Ishikawa (cell line): ENCODE measurements around the gene KNG1.

Source experiments
- CEBPB ChIP-seq: IDR thresholded peaks from 2 replicates; pipeline ENCODE4 v1.6.1; 2012
- CREB1 ChIP-seq: IDR thresholded peaks from 2 replicates; pipeline ENCODE4 v1.6.1; 2012; ENCODE audit warnings: low read depth
- EP300 ChIP-seq: IDR thresholded peaks from 2 replicates; pipeline ENCODE4 v1.6.1; 2012; ENCODE audit warnings: borderline replicate concordance
- FOXM1 ChIP-seq: IDR thresholded peaks from 2 replicates; pipeline ENCODE4 v1.6.1; 2012; ENCODE audit warnings: low read depth, borderline replicate concordance
- MAX ChIP-seq: IDR thresholded peaks from 2 replicates; pipeline ENCODE4 v1.6.1; 2012
- NFIC ChIP-seq: IDR thresholded peaks from 2 replicates; pipeline ENCODE4 v1.6.1; 2012
- RAD21 ChIP-seq: IDR thresholded peaks from 2 replicates; pipeline ENCODE4 v1.6.1; 2012; ENCODE audit warnings: low read depth
- REST ChIP-seq: IDR thresholded peaks from 2 replicates; pipeline ENCODE4 v1.6.1; 2012; ENCODE audit warnings: low read depth, mild to moderate bottlenecking
- TAF1 ChIP-seq: IDR thresholded peaks from 2 replicates; pipeline ENCODE4 v1.6.1; 2012; ENCODE audit warnings: low read depth, mild to moderate bottlenecking
- TCF12 ChIP-seq: IDR thresholded peaks from 2 replicates; pipeline ENCODE4 v1.6.1; 2012; ENCODE audit warnings: low read depth
- TEAD4 ChIP-seq: IDR thresholded peaks from 2 replicates; pipeline ENCODE4 v1.6.1; 2012
- USF1 ChIP-seq: IDR thresholded peaks from 2 replicates; pipeline ENCODE4 v1.6.1; 2012
- YY1 ChIP-seq: IDR thresholded peaks from 2 replicates; pipeline ENCODE4 v1.6.1; 2012; ENCODE audit warnings: low read depth
- ZBTB7A ChIP-seq: IDR thresholded peaks from 2 replicates; pipeline ENCODE4 v1.6.1; 2012; ENCODE audit warnings: low read depth

The KNG1 gene

GRCh38 chr3:186783731-186784515, 66.8 kb downstream of the KNG1 start:
- TF ChIP-seq MAX, result peak; percentile 57
- TF ChIP-seq YY1, result peak; percentile 80
- no peak; the same call in 1 of the 2 replicates for TF ChIP-seq ZBTB7A
- no peak; the same call in 1 of the 2 replicates for TF ChIP-seq TAF1

- TF ChIP-seq USF1 (no peak), MAX (no peak), TCF12 (no peak), CEBPB (0 out of 2 replicates have a peak, but pooled peaks have one; percentile 10), RAD21 (no peak)
Measured at GRCh38 chr3:186784820-186785494, 67.8 kb downstream of the KNG1 start.

- no peak for TF ChIP-seq TAF1
- TF ChIP-seq EP300, result no peak
- TF ChIP-seq CEBPB, result no peak
- TF ChIP-seq TCF12, result no peak
- no peak for TF ChIP-seq TEAD4
- TF ChIP-seq USF1, result no peak
- no peak for TF ChIP-seq YY1
- TF ChIP-seq ZBTB7A, result no peak
- no peak for TF ChIP-seq RAD21
- TF ChIP-seq REST, result no peak
Measured at GRCh38 chr3:186785495-186786018, 68.4 kb downstream of the KNG1 start.

- no peak for TF ChIP-seq FOXM1
- no peak for TF ChIP-seq NFIC
- TF ChIP-seq TAF1, result no peak
- no peak for TF ChIP-seq TCF12
- TF ChIP-seq CREB1, result no peak
- no peak for TF ChIP-seq MAX
- no peak for TF ChIP-seq CEBPB
- TF ChIP-seq REST, result no peak
- TF ChIP-seq TEAD4, result no peak
- no peak for TF ChIP-seq YY1
- TF ChIP-seq RAD21, result no peak
- TF ChIP-seq ZBTB7A, result no peak
- TF ChIP-seq EP300, result no peak
- TF ChIP-seq USF1, result no peak
Measured at GRCh38 chr3:186786922-186787321, 69.8 kb downstream of the KNG1 start.

- peak; percentile 14; the same call in 1 of the 2 replicates for TF ChIP-seq FOXM1
- TF ChIP-seq YY1, result no peak
- no peak for TF ChIP-seq ZBTB7A
Measured at GRCh38 chr3:186787642-186788481, 70.7 kb downstream of the KNG1 start.
